H1 (cell line): ENCODE data around the gene LIPM.

Experiments
- ATF3 ChIP-seq: IDR thresholded peaks from 2 replicates; pipeline ENCODE4 v1.6.1; 2011; ENCODE audit warnings: low read depth, mild to moderate bottlenecking, low read length; ENCODE audit not compliant: insufficient read depth
- CEBPB ChIP-seq: IDR thresholded peaks from 2 replicates; pipeline ENCODE4 v1.6.1; 2012; ENCODE audit warnings: low read depth, low read length
- CTCF ChIP-seq, 3 experiments: IDR thresholded peaks; 1 replicate in 2 of 3; 2 replicates in 1 of 3; pipeline versions ENCODE4 v1.5.1 to v1.6.1; 2011; ENCODE audit warnings: low read length in 3 of 3, mild to moderate bottlenecking in 3 of 3, inconsistent platforms in 2 of 3, low read depth in 1 of 3, moderate library complexity in 1 of 3; ENCODE audit not compliant: insufficient read depth in 1 of 3; ENCODE audit errors: control extremely low read depth in 1 of 3
- EGR1 ChIP-seq: IDR thresholded peaks from 2 replicates; pipeline ENCODE4 v1.6.1; 2011; ENCODE audit warnings: low read depth, low read length, borderline replicate concordance
- GTF2F1 ChIP-seq: IDR thresholded peaks from 2 replicates; pipeline ENCODE4 v1.6.1; 2012; ENCODE audit warnings: low read depth, low read length, improper control_type of control experiment, borderline replicate concordance
- MAX ChIP-seq: IDR thresholded peaks from 2 replicates; pipeline ENCODE4 v1.6.1; 2012; ENCODE audit warnings: inconsistent platforms
- POLR2A ChIP-seq, 2 experiments: IDR thresholded peaks; 1 replicate in 1 of 2; 2 replicates in 1 of 2; pipeline ENCODE4 v1.6.1; 2011; ENCODE audit warnings: low read depth in 2 of 2, low read length in 2 of 2, mild to moderate bottlenecking in 2 of 2; ENCODE audit errors: control extremely low read depth in 1 of 2
- RBBP5 ChIP-seq: IDR thresholded peaks from 2 replicates; pipeline ENCODE4 v1.7.1; 2012; ENCODE audit warnings: low read depth, mild to moderate bottlenecking, inconsistent platforms, low read length, moderate library complexity, borderline replicate concordance
- RNF2 ChIP-seq: fragments of 200-900, 300-1000 bp; sonication (generic); IDR thresholded peaks from 2 replicates; pipeline ENCODE4 v1.7.1; 2016; ENCODE audit warnings: borderline replicate concordance, low read depth, mild to moderate bottlenecking, antibody characterized with exemption, low read length; ENCODE audit not compliant: poor library complexity, severe bottlenecking; ENCODE audit errors: missing control alignments
- SIN3A ChIP-seq, 2 experiments: IDR thresholded peaks in 1 of 2; conservative IDR thresholded peaks in 1 of 2; 2 replicates each; pipeline ENCODE4 v1.6.1; 2011 to 2012; ENCODE audit warnings: low read length in 2 of 2, improper control_type of control experiment in 1 of 2, low read depth in 1 of 2, mild to moderate bottlenecking in 1 of 2
- TCF12 ChIP-seq: IDR thresholded peaks from 2 replicates; pipeline ENCODE4 v1.6.1; 2011; ENCODE audit warnings: low read depth, mild to moderate bottlenecking, low read length
- USF2 ChIP-seq: IDR thresholded peaks from 2 replicates; pipeline ENCODE4 v1.6.1; 2011; ENCODE audit warnings: low read length, improper control_type of control experiment
- YY1 ChIP-seq: IDR thresholded peaks from 2 replicates; pipeline ENCODE4 v1.6.1; 2011; ENCODE audit warnings: low read depth, mild to moderate bottlenecking, low read length

GRCh38 chr10:88843171-88843570 is 40.6 kb downstream of the LIPM start:
- no peak for TF ChIP-seq POLR2A (IDR thresholded peaks at IDR 0.05; ENCODE audit: control extremely low read depth in 1 of 2, low read depth in 2 of 2, low read length in 2 of 2)
- TF ChIP-seq USF2: no peak
- TF ChIP-seq YY1: no peak
- TF ChIP-seq EGR1: no peak
- TF ChIP-seq RBBP5: no peak
- TF ChIP-seq ATF3: no peak
- no peak for TF ChIP-seq MAX
- no peak for TF ChIP-seq SIN3A (conservative IDR thresholded peaks at IDR 0.05 in 1 of 2, IDR thresholded peaks at IDR 0.05 in 1 of 2; ENCODE audit: low read depth in 1 of 2, low read length in 2 of 2)
- TF ChIP-seq RNF2: no peak
- TF ChIP-seq CTCF (IDR thresholded peaks at IDR 0.05; ENCODE audit: control extremely low read depth in 1 of 3, insufficient read depth in 1 of 3, low read depth in 1 of 3, low read length in 3 of 3): no peak
- no peak for TF ChIP-seq CEBPB
- TF ChIP-seq GTF2F1: no peak
- no peak for TF ChIP-seq TCF12
